GM13976 (cell line): ENCODE data around the gene BICRA.
"Not testable (repeated sequence)": the region's sequence is repeated elsewhere in the genome, so short reads cannot be mapped to it uniquely, and the experiment has no call there.

Source experiments
- DNase-seq: peaks from one replicate; pipeline ENCODE4 v3.0.0; 2012; ENCODE audit warnings: low spot score
- CTCF ChIP-seq: IDR thresholded peaks from 2 replicates; pipeline ENCODE4 v1.5.1; 2012; ENCODE audit warnings: borderline replicate concordance, mild to moderate bottlenecking; ENCODE audit not compliant: insufficient read depth; ENCODE audit errors: extremely low read depth, missing control alignments, control extremely low read depth
- in situ Hi-C: fragments of 300-500 bp; cut with MboI; formaldehyde crosslinking; loops from one replicate; pipeline ENCODE4 v1.12.0; 2022; ENCODE audit warnings: low sequenced_read_pairs, mixed read lengths, inconsistent platforms; ENCODE audit not compliant: unreplicated experiment

BICRA gene

GRCh38 chr19:47661161-47661560, 52.2 kb downstream of the BICRA start:
- no peak for TF ChIP-seq CTCF
- no peak for DNase-seq
- in situ Hi-C loops = no loop called here

GRCh38 chr19:47661611-47662010, 52.7 kb downstream of the BICRA start:
- no peak for DNase-seq
- in situ Hi-C loops = no loop called here
- TF ChIP-seq CTCF = no peak

GRCh38 chr19:47663435-47663910, 54.5 kb downstream of the BICRA start:
- in situ Hi-C loops = no loop called here

GRCh38 chr19:47663911-47664771, 55.2 kb downstream of the BICRA start:
- no peak for DNase-seq
- TF ChIP-seq CTCF = no peak
- in situ Hi-C loops = no loop called here

More at GRCh38 chr19:47663435-47663910, 54.5 kb downstream of the BICRA start:
- no peak for DNase-seq
- TF ChIP-seq CTCF = no peak

GRCh38 chr19:47668556-47668955, 59.6 kb downstream of the BICRA start:
- in situ Hi-C loops = not testable (repeated sequence)

GRCh38 chr19:47670736-47671135, 61.8 kb downstream of the BICRA start:
- no peak for TF ChIP-seq CTCF
- in situ Hi-C loops = no loop called here
- DNase-seq = no peak

More at GRCh38 chr19:47668556-47668955, 59.6 kb downstream of the BICRA start:
- DNase-seq = not testable (repeated sequence)

- no peak for TF ChIP-seq CTCF
- no peak for DNase-seq
- in situ Hi-C loops = no loop called here
These were observed 62.6 kb downstream of the BICRA start for GRCh38 chr19:47671499-47671898.
